Measurements from ENCODE around the gene HOXD13.
A peak's percentile ranks its signal among the peaks of the same experiment; 100 is the strongest.

HOXD13 gene

GRCh38 chr2:176081376-176081836 is 11.1 kb upstream of the HOXD13 start:
- no peak for DNase-seq (ENCODE audit: low spot score)

- no peak for DNase-seq (ENCODE audit: low spot score)
Measured at GRCh38 chr2:176081837-176082524, 10.5 kb upstream of the HOXD13 start.

- DNase-seq (ENCODE audit: low spot score): no peak
Measured at GRCh38 chr2:176082525-176082823, 10.0 kb upstream of the HOXD13 start.

GRCh38 chr2:176082824-176083751 is 9.4 kb upstream of the HOXD13 start:
- DNase-seq (ENCODE audit: low spot score): no peak

- DNase-seq (ENCODE audit: low spot score): no peak
Measured at GRCh38 chr2:176083796-176084261, 8.7 kb upstream of the HOXD13 start, which contains the start of gene EVX2. EVX2 (minus strand) TSS chr2:176083962; CDS start chr2:176083776, 186 bp downstream.

- no peak for DNase-seq (ENCODE audit: low spot score)
Measured at GRCh38 chr2:176084611-176085119, 7.9 kb upstream of the HOXD13 start.

- no peak for DNase-seq (ENCODE audit: low spot score)
Measured at GRCh38 chr2:176085120-176085788, 7.3 kb upstream of the HOXD13 start.

GRCh38 chr2:176085861-176086771 is 6.4 kb upstream of the HOXD13 start:
- no peak for DNase-seq (ENCODE audit: low spot score)

- no peak for DNase-seq (ENCODE audit: low spot score)
Measured at GRCh38 chr2:176087330-176088047, 5.0 kb upstream of the HOXD13 start.

- peak; percentile 64 for DNase-seq (ENCODE audit: low spot score)
Measured at GRCh38 chr2:176088048-176088936, 4.2 kb upstream of the HOXD13 start.

GRCh38 chr2:176088937-176089842 is 3.3 kb upstream of the HOXD13 start:
- DNase-seq (ENCODE audit: low spot score): no peak

GRCh38 chr2:176089843-176090395 is 2.6 kb upstream of the HOXD13 start:
- DNase-seq (ENCODE audit: low spot score): no peak

- no peak for DNase-seq (ENCODE audit: low spot score)
Measured at GRCh38 chr2:176090862-176091261, 1.7 kb upstream of the HOXD13 start.

- no peak for DNase-seq (ENCODE audit: low spot score)
Measured at GRCh38 chr2:176091329-176092258, 927 bp upstream of the HOXD13 start.

GRCh38 chr2:176093145-176093897 is 800 bp downstream of the HOXD13 start:
- DNase-seq (ENCODE audit: low spot score): no peak

GRCh38 chr2:176093898-176094249 is 1.4 kb downstream of the HOXD13 start:
- no peak for DNase-seq (ENCODE audit: low spot score)

All from iPS-NIHi11 (cell line).